RKO (cell line): ENCODE results near the gene OGFR.

Experiments used
- DNase-seq: peaks from one replicate; pipeline ENCODE4 v3.0.0-alpha.2; 2016; ENCODE audit warnings: low spot score

The OGFR gene

GRCh38 chr20:62825986-62826645 is 21.5 kb downstream of the OGFR start:
- no peak for DNase-seq

GRCh38 chr20:62826646-62827310 is 22.1 kb downstream of the OGFR start:
- no peak for DNase-seq

- DNase-seq, result no peak
Observed at GRCh38 chr20:62827311-62828038, 22.8 kb downstream of the OGFR start.

DNA sequence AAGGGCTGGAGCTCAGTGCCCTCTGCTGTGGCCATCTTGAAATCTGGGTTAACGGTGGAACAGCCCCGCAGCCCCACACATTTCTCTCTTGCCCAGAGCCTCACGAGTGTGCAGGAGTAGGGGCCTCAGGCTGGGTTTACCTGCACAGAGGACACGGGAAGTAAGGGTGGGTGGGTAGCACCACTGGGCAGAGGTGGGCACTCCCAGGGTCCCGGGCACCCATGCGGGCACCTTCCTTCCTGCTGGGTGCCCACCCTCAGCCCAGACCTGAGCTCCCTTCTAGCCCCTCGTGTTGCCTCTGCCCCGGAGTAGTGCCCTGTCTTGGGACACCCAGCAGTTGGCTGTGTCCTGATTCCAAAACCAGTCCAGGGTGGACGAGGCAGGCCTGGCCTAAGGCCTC is 23.4 kb downstream of the OGFR start:
- DNase-seq, result no peak

DNA sequence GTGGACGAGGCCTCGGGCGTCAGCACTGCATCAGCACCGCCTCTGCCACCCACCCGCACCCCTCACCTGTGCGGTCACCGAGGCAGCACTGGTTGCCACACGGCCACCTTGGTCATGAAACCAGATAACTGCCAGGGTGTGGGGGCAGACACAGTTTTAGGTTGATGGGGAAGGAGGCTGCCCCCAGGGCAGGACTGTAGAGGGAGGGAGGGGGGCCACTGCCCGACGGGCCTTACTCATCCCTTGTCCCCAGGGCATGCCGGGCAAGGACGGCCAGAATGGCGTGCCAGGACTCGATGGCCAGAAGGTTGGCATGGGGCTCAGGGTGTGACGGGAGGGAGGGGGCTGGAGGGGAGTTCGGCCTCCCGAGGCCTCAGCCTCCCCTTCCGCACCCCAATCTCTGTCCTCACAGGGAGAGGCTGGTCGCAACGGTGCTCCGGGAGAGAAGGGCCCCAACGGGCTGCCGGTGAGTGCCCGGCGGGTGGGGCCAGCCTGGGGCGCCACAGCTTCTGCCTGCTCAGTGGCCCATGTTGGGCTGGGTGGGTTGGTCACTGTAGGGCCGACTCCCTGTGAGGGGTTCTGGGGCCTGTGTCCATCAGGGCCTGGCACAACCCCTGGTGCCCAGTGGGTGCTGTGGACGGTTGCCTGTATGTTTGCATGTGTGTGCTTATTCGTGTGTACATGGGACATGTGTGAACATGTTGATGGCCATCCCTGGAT is 24.0 kb downstream of the OGFR start:
- DNase-seq, result no peak

GRCh38 chr20:62829231-62830230 is 24.9 kb downstream of the OGFR start:
- no peak for DNase-seq

DNA sequence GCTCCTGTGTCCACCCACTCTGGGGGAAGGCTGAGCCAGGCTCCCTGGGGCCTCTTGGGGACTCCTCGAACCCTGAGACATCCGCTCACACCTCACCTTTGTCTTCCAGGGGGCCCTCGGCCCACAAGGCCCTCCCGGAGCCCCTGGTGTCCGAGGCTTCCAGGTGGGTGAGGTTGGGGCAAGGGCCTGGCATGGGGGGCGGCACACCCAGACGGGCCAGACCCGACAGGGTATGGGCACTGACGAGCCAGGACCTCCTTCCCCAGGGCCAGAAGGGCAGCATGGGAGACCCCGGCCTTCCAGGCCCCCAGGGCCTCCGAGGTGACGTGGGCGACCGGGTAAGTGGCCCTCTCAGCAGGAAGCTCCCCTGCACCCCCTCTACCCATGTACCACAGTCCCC is 25.6 kb downstream of the OGFR start:
- no peak for DNase-seq

- no peak for DNase-seq
Observed at GRCh38 chr20:62830821-62831220, 26.2 kb downstream of the OGFR start.

- DNase-seq, result no peak
Observed at GRCh38 chr20:62831361-62831788, 26.7 kb downstream of the OGFR start.

- no peak for DNase-seq
Observed at GRCh38 chr20:62831854-62832211, 27.2 kb downstream of the OGFR start.

- no peak for DNase-seq
Observed at GRCh38 chr20:62832212-62832922, 27.7 kb downstream of the OGFR start.

DNA sequence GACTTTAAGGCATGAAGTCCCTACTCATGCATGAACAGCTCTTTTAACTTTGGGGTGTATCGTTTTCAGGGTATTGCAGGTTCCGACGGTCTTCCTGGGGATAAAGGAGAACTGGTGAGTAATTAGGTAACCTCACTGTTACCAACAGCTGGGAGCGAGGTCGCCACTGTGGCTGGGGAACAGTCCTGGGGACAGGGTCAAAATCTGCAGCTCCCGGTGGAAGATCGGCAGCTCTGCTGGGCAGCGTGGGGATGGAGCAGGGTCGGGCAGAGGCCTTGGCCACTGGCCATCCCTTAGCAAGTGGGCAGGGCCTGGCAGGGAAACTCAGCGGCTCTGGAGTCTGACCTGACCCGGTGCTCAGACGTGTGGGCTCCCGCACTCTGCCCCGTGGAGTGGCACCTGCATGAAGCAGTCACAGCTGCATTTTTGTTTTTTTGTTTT is 28.3 kb downstream of the OGFR start:
- no peak for DNase-seq

GRCh38 chr20:62834967-62835730 is 30.5 kb downstream of the OGFR start:
- peak; percentile 93 for DNase-seq

DNA sequence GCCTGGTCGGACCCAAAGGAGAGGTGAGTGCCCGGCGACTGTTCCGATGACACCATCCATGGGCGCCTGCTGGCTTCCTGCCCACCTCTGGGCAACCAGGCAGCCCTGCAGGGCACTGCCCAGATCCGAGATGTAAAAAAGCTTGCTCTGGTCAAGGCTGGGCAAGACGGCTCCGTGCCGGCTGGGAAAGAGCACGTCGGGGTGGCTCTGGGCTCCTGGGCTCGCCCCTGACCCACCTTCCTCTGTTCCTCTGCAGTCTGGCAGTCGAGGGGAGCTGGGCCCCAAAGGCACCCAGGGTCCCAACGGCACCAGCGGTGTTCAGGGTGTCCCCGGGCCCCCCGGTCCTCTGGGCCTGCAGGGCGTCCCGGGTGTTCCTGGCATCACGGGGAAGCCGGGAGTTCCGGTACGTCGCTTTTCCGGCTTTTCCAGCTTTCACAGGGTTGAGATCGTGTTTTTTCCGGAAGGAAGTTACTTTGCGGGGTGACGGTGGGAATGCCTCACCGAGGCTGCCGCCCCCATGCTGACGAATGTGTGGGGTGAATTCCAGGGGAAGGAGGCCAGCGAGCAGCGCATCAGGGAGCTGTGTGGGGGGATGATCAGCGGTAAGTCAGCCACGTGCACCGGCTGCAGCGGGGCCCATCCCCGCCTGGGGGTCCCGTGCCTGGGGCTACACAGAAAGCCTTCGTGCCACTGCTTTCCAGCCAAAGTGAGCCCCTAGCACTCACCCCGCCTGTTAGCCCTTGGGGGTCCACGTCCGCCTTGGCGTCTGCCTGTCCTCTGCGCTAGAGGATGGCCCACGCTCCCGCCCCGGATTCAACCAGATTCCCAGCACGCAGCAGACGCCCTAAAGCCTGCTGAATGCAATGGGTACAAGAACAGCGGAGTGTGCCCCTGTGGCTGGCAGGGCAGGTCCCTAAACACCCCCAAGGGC is 31.6 kb downstream of the OGFR start:
- DNase-seq, result peak; percentile 98

DNA sequence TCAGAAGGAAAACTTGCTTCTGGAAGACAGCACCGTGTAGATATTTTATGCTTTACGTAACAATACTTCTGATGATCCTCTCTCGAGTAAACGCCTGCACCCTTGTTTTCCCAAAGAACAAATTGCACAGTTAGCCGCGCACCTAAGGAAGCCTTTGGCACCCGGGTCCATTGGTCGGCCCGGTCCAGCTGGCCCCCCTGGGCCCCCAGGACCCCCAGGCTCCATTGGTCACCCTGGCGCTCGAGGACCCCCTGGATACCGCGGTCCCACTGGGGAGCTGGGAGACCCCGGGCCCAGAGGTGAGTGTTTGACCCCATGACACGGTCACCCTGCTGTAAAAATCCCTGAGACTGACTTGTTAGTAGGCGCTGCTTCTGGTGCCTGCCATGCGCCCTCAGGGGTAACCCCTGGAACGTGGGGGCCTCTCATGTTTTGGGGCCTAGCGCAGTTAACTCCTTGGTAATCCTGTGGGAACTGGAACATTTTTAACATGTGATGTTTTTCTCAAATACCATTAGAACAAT is 32.4 kb downstream of the OGFR start:
- DNase-seq, result peak; percentile 47

DNA sequence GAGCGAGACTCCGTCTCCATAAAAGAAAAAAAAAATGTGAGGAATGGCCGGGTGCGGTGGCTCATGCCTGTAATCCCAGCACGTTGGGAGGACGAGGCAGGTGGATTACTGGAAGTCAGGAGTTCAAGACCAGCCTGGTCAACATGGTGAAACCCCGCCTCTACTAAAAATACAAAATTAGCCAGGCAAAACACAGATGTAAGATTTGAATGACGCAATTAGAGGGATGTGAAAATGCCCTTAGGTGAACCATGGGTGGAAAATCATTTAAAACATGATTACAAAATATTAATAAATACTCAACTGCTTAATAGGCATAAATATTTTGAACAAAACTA is 33.1 kb downstream of the OGFR start:
- DNase-seq, result no peak

DNA sequence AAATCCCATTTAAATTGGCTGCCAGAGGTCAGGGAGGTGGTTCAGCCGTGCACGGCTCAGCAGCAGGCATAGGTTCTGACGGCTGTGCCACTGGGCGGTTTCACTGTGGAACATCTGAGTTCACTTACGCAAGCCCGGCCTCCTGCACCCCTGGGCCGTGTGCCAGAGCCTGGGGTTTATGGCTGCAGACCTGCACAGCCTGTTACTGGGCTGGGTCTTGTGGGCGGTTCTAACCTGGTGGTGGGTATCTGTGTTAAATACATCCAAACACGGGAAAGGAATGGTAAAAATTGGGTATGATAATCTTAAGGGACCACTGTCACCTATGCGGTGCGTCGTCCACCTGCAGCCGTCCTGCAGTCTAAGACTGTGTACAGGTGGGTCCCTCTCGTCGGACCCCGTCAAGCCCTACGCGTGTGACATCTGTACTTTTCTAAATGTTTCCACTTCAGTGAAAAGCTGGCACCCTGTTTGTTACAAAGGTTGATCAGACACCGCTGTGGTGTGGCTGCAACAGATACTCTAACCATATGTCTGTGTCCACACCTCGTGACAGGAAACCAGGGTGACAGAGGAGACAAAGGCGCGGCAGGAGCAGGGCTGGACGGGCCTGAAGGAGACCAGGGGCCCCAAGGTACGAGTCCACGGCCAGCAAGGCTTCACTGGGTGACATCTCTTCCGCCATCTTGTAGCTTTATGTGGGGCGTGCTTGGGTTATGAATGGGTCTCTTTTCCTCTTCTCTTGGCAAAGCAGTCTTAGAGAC is 33.7 kb downstream of the OGFR start:
- no peak for DNase-seq

GRCh38 chr20:62839261-62839660 is 34.6 kb downstream of the OGFR start:
- no peak for DNase-seq
